ENCODE measurements around the gene FOXP1.
A peak's percentile ranks its signal among the peaks of the same experiment; 100 is the strongest.

The FOXP1 gene

DNA sequence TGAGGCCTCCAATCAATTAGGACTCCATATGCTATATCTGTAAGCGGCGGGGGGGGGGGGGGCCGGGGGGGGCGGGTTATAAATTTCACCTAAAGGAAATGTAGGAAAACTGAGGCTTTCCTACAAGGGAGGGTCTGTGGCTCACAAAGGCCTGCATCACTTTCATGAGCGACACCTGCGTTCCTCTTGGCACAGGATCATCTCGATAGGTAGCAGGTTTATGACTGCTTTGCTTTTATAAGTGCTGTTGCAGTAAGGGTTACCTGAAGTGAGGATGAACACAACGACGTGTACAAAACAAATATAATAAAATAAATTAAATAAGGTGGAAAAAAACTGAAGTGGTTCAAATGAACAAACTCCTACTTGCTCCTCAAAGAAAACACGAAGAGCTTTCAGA lies 194.3 kb downstream of the FOXP1 start:
- H3K27ac ChIP-seq, result peak overlapping the region; percentile 60
- TF ChIP-seq, protein P1, sequence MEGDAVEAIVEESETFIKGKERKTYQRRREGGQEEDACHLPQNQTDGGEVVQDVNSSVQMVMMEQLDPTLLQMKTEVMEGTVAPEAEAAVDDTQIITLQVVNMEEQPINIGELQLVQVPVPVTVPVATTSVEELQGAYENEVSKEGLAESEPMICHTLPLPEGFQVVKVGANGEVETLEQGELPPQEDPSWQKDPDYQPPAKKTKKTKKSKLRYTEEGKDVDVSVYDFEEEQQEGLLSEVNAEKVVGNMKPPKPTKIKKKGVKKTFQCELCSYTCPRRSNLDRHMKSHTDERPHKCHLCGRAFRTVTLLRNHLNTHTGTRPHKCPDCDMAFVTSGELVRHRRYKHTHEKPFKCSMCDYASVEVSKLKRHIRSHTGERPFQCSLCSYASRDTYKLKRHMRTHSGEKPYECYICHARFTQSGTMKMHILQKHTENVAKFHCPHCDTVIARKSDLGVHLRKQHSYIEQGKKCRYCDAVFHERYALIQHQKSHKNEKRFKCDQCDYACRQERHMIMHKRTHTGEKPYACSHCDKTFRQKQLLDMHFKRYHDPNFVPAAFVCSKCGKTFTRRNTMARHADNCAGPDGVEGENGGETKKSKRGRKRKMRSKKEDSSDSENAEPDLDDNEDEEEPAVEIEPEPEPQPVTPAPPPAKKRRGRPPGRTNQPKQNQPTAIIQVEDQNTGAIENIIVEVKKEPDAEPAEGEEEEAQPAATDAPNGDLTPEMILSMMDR (conservative IDR thresholded peaks at IDR 0.05), result no peak

DNA sequence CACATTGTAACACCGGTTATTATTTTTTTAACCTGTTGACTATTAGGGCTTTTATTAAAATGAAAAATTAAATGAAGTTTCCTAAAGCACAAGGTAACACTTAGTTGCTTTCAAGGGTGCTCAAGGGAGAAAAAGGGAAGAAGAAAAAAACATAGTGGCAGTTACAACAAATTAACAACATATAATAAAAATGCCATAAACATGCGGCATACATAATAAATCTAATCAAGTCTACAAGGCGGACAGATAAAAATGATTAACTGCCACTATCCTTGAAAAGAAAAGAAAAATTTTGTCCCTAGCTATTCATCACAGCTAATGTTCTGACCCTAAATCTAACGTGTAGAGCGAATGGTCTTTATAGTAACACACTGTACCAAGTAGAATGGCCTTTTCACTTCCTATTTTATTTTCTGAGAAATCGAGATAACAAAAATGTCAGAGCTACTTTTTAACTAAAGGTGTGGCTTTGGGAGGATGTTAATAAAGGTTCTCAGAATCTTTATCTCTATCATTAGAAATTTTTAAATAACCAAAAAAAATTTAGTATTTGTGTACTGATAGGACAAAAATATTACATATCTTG lies 194.9 kb downstream of the FOXP1 start:
- TF ChIP-seq, protein P1 (conservative IDR thresholded peaks at IDR 0.05), result no peak
- H3K27ac ChIP-seq, result no peak overlapping the region; the same call in 1 of the 2 replicates

- TF ChIP-seq, protein P1 (conservative IDR thresholded peaks at IDR 0.05), result no peak
- no peak overlapping the region for H3K27ac ChIP-seq
Observed at GRCh38 chr3:71387586-71387985, 195.9 kb downstream of the FOXP1 start.

GRCh38 chr3:71384837-71385716 lies 198.5 kb downstream of the FOXP1 start:
- TF ChIP-seq, protein P1 (conservative IDR thresholded peaks at IDR 0.05), result no peak
- no peak overlapping the region for H3K27ac ChIP-seq

DNA sequence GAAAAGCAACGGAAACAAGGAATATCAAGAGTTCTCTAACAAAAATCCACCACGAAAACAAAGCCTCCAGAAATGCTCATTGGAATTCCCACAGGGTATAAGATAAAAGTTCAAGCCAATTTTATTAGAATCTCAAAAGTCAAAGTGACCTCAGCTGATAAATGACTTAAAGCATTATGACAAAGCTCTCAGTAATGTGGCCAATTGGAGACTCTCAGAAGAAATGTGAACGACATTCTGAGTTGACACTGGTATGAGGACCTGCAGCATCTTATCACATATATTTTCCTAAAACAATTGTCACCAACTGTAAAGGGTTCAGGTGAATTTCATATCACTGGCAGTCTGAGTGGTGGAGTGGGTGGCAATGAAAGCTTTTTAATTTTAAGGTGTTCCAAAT lies 199.1 kb downstream of the FOXP1 start:
- H3K27ac ChIP-seq, result no peak overlapping the region
- TF ChIP-seq, protein P1 (conservative IDR thresholded peaks at IDR 0.05), result no peak

GRCh38 chr3:71380096-71380495 lies 203.4 kb downstream of the FOXP1 start:
- H3K27ac ChIP-seq, result no peak overlapping the region
- TF ChIP-seq, protein P1 (conservative IDR thresholded peaks at IDR 0.05), result 0 out of 2 replicates have a peak, but pooled peaks have one; percentile 10

GRCh38 chr3:71378509-71378908 lies 205.0 kb downstream of the FOXP1 start:
- H3K27ac ChIP-seq, result no peak overlapping the region
- TF ChIP-seq, protein P1 (conservative IDR thresholded peaks at IDR 0.05), result no peak

Data from VCaP (cell line).